SJCRH30 (cell line): Measurements from ENCODE around the gene UST. TPM values are rescaled to one million over a fixed set of nuclear protein-coding genes. Genes with fewer than 3 reads are reported as not detected.
"Not testable (repeated sequence)": the region's sequence is repeated elsewhere in the genome, so short reads cannot be mapped to it uniquely, and the experiment has no call there.

Source experiments
- DNase-seq, 2 experiments: peaks; one replicate each; pipeline ENCODE4 v3.0.0-alpha.2; 2015 to 2020
- H3K27ac ChIP-seq: fragments of 250-450 bp; sonication (Bioruptor Pico); 2 replicates; pipeline ENCODE4 v1.5.1; 2020; ENCODE audit warnings: mild to moderate bottlenecking, moderate library complexity
- H3K27me3 ChIP-seq: fragments of 250-450 bp; sonication (Bioruptor Pico); 2 replicates; pipeline ENCODE4 v1.5.1; 2020; ENCODE audit warnings: mild to moderate bottlenecking, moderate library complexity
- H3K36me3 ChIP-seq: fragments of 250-450 bp; sonication (Bioruptor Pico); 2 replicates; pipeline ENCODE4 v1.5.1; 2020; ENCODE audit warnings: mild to moderate bottlenecking, moderate library complexity
- H3K4me1 ChIP-seq: fragments of 250-450 bp; sonication (Bioruptor Pico); 2 replicates; pipeline ENCODE4 v1.5.1; 2020; ENCODE audit warnings: mild to moderate bottlenecking, moderate library complexity
- H3K4me3 ChIP-seq: fragments of 250-450 bp; sonication (Bioruptor Pico); 2 replicates; pipeline ENCODE4 v1.5.1; 2020; ENCODE audit warnings: mild to moderate bottlenecking, moderate library complexity
- H3K9me3 ChIP-seq: fragments of 250-450 bp; sonication (Bioruptor Pico); replicated peaks from 2 replicates; pipeline ENCODE4 v1.5.1; 2020; ENCODE audit warnings: mild to moderate bottlenecking, moderate library complexity
- total RNA-seq: library from RNA; depleted of rRNA; stranded (reverse); fragments of >200 nt; shearing (Covaris generic); gene quantifications from 2 replicates; pipeline ENCODE4 v1.2.3, GENCODE V29; 2014

Gene UST
- total RNA-seq, 1 experiment from 2014 or later, result 28.9 TPM

DNA sequence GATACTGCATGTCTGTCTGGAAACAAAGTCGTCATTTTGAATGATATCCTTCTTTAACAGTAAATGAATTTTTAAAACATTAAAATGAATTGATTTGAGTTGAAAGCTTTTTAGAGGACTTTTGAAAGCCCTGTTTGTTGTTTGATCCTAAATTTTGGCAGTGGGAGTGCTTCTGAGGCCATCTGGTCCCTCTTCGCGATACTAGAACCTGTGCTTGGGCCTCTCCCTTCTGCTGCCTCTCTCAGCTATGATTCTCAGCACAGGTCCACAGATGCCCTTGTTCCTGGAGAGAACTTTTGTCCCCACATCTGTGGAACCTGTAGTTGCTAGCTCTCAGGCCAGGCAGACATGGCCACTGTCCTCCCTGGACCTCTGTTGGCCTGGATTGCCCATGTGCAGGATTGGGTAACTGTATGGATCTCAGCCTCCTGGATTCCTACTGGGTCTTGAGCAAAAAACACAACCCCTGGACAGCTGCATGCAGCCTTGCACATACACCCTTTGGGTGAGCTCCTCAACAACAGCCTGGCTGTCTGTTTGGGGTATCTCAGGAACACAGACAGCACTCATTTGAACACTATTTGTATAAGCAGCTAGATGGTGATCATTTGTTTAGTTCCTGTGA, 21.9 kb downstream of the UST start:
- H3K27me3 ChIP-seq, result no peaks in the 10 kb centered on the region
- H3K36me3 ChIP-seq, result no peaks in the 10 kb centered on the region
- DNase-seq, result no peak
- no peaks in the 10 kb centered on the region for H3K9me3 ChIP-seq
- H3K4me1 ChIP-seq, result no peaks in the 10 kb centered on the region; the same call in 1 of the 2 replicates
- H3K27ac ChIP-seq, result no peak overlapping the region
- no peak overlapping the region for H3K4me3 ChIP-seq

DNA sequence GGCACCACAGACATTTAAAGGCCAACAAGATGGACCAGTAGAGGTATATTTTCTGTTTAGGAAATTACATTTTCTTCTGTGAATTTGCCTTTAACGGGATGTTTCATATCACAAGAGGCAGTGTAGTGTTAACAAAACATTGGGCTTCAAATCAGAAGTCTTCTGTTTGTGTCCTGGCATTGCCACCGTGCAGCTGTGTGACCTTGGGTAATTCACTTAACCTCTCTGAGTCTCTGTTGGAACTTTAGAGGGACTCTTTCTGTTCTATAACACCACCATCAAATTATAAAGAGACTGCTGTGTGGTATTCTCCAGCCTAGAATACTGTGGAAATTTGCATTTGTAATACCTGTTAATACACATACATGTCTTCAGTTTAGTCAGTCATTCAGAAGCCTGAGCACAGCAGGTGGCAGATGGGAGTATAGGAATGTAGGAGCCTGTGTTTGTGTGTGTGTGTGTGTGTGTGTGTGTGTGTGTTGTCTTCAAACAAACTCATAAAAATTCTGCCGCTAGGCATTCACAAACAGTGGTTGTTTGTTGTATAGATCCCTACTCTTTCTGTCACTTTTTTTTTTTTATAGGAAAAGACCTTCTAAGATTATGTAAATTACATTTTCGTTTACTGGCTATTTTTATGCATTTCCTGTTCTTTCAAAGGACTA, 22.6 kb downstream of the UST start:
- H3K4me3 ChIP-seq, result no peak overlapping the region
- no peak for DNase-seq
- H3K27ac ChIP-seq, result no peak overlapping the region
- no peaks in the 10 kb centered on the region; the same call in 1 of the 2 replicates for H3K4me1 ChIP-seq
- no peaks in the 10 kb centered on the region for H3K9me3 ChIP-seq
- H3K27me3 ChIP-seq, result no peaks in the 10 kb centered on the region
- no peaks in the 10 kb centered on the region for H3K36me3 ChIP-seq

DNA sequence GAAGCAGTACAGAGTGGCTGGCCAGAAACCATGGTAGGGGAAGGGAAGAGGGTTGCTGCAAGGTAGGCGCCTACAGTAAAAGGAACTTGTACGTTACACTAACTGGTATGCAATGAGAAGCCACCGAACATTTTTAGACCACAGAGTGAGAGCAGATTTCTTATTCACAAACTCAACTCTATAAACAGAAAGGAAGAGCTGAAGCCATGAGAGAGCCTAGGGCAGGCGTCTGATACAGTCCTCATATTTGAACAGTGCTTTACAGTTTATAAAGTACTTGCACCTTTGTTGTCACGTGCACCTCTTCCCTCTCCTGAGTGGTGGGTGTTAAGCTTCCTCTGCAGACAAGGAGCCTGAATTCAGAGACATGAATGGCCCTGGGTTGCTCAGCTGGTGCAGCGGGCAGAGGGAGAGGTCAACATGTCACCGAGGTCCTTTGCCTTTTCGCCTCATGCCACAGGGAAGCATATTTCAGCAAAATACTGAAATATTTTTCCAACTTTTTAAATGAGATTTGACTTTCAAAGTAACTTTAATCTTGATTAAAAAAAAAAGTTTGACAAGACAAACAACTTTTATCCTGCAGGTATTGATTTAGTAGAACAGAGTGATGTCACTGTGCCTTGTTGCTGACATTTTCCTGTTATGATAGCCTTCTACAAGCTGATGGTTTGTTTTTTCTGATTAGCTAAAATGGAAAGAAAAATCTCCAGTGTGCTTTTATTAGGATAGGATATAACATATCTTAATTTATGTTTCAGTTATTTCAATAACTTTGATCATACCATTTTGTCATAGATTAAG, 23.8 kb downstream of the UST start:
- H3K27ac ChIP-seq, result no peak overlapping the region
- H3K4me1 ChIP-seq, result no peaks in the 10 kb centered on the region; the same call in 1 of the 2 replicates
- DNase-seq, result no peak
- no peaks in the 10 kb centered on the region for H3K27me3 ChIP-seq
- H3K9me3 ChIP-seq, result no peaks in the 10 kb centered on the region
- no peak overlapping the region for H3K4me3 ChIP-seq
- H3K36me3 ChIP-seq, result no peaks in the 10 kb centered on the region

DNA sequence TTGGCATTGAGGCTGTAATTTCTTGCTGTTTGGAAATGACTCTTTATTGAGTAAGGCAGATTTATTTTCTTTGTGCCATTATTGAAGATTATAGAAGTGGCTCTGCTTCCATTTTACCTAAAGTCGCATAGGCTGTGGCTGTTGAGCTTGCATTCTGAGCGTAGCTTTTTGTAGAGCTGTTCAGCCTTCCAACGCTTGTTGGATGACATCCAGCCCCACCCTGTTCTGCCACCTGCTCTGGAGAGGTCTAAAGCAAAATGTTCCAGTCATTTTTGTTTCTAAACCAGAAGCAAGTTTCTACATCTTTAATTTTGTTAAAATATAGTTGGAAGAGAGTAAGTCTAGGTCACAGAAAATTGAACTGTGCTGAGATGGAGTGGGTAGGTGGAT, 24.4 kb downstream of the UST start:
- no peak overlapping the region for H3K27ac ChIP-seq
- no peaks in the 10 kb centered on the region for H3K27me3 ChIP-seq
- DNase-seq, result no peak
- H3K36me3 ChIP-seq, result no peaks in the 10 kb centered on the region
- H3K4me1 ChIP-seq, result no peaks in the 10 kb centered on the region; the same call in 1 of the 2 replicates
- no peaks in the 10 kb centered on the region for H3K9me3 ChIP-seq
- no peak overlapping the region for H3K4me3 ChIP-seq

DNA sequence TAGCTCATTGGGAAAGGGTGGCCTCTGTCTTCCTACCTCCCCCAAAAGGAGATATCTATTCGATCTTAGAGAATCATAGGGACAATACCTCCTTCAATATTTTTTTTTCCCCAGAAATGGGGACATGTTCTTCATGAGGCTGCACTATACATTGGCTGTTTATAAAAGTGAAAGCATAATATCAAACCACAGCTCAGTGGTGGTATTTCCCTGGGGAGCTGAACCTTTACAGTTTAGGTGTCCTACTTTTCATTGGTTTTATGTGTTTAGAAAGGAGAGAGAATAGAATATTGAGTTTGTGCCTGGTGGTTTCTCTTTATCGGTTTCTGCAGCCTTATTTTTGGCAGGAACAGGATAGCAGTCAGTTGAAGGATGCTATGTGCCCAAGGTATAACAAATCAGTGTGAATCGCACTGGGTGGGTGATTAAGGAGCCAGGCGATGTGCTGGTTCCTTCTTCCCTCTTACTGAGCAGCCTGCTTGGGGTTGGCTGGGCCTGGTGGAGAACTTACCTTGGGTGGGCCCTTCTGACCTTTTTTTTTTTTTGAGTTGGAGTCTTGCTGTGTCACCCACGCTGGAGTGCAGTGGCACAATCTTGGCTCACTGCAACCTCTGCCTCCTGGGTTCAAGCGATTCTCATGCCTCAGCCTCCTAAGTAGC, 25.2 kb downstream of the UST start:
- H3K27me3 ChIP-seq, result no peaks in the 10 kb centered on the region
- no peaks in the 10 kb centered on the region for H3K9me3 ChIP-seq
- no peak overlapping the region for H3K27ac ChIP-seq

DNA sequence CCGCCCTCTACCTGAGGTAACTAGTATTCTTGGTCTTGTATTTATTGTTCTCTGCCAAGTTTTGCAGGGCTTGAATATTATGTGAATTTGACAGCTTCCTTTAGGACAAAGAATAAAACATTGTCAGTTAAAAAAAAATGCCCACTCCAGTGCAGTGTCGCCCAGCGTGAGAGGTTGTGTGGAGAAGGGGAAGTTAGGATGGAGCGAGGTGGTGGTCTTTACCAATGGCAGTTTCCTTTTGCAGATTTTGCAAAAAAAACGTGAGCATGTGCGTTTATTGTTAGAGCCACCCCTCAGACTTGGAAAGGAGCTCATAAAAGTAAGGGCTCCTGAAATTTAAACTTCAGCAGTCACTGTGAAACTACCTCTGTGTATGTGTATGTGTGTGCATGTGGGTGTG, 28.3 kb downstream of the UST start:
- no peaks in the 10 kb centered on the region for H3K9me3 ChIP-seq

More for the DNA sequence above, 25.2 kb downstream of the UST start:
- Histone ChIP-seq H3K36me3 (no peaks in the 10 kb centered on the region), H3K4me1 (no peaks in the 10 kb centered on the region), H3K4me3 (no peak overlapping the region)
- no peak for DNase-seq

DNA sequence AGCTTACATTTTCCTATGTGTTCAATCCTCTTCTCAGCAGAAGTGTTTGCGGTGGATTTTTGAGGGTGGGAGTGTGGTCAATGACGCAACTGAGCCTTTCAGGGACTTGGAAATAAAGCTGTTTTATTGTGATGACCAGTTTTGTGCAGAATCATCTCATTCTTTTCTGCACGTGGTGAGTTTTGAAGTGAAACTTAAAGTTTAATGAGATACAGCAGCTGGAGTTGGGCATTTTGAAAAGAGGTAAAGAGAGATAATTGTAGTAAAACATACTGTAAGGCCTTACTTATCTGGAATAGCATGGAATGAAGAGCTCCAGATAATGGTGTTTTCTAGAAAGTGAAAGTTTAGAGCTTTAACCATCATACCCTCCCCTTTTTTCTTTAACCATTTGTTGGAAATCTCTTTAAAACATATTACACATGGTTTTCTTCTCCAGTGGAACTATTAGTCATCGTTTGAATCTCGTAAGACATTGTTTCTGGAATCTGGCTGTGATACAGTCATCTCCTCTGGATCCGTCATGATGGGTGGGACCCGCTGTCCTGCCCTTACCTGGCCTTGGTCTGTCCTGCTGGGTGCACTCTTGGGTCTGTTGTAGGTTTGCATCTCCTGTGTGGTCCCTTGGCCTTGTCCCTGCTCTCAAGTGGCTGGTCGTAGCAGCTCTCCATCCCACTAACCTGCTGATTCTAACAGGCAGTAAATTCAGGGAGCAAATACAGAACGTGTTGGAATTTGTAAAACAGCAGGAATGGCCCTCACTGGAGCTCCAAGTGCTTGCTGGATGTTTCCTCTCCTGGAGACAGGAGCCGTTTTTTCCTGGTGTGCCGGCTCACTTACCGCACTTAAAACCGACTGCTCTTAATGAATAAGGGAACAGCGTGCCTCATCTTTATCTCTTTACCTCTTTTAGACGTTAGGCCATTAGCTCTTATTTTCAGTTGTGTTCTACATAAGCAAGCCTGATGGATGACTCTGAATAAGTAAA, 29.8 kb downstream of the UST start:
- DNase-seq, result no peak
- no peak overlapping the region for H3K27ac ChIP-seq
- H3K4me1 ChIP-seq, result no peaks in the 10 kb centered on the region
- no peaks in the 10 kb centered on the region for H3K27me3 ChIP-seq
- no peaks in the 10 kb centered on the region for H3K36me3 ChIP-seq
- no peak overlapping the region for H3K4me3 ChIP-seq
- no peaks in the 10 kb centered on the region for H3K9me3 ChIP-seq

More for the DNA sequence above, 28.3 kb downstream of the UST start:
- Histone ChIP-seq H3K27me3 (no peaks in the 10 kb centered on the region), H3K36me3 (no peaks in the 10 kb centered on the region), H3K4me3 (no peak overlapping the region), H3K4me1 (no peaks in the 10 kb centered on the region), H3K27ac (no peak overlapping the region)
- DNase-seq, result no peak

DNA sequence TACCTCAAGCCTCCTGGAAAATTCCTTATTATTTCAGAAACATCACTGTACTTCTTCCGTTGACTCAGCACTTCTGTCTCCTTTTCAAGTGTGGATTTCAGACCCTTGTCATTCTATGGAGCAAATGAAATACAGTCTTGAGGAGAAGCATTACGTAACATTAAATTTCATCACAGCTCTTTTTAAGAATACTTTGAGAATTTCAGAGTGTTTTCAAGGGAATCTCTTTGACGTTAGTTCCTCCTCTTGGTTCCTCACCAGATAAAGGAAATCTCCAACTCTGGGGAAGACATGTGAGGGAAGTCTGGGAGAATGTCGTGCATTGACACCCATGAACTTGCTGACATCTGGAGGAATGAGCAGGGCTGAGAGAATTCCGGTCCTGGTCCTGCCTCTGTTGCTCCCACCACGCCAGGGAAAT, 32.3 kb downstream of the UST start:
- H3K27me3 ChIP-seq, result no peaks in the 10 kb centered on the region
- no peaks in the 10 kb centered on the region; the same call in 1 of the 2 replicates for H3K36me3 ChIP-seq
- H3K9me3 ChIP-seq, result no peaks in the 10 kb centered on the region
- no peak overlapping the region for H3K27ac ChIP-seq
- no peak for DNase-seq
- no peaks in the 10 kb centered on the region for H3K4me1 ChIP-seq
- H3K4me3 ChIP-seq, result no peak overlapping the region

DNA sequence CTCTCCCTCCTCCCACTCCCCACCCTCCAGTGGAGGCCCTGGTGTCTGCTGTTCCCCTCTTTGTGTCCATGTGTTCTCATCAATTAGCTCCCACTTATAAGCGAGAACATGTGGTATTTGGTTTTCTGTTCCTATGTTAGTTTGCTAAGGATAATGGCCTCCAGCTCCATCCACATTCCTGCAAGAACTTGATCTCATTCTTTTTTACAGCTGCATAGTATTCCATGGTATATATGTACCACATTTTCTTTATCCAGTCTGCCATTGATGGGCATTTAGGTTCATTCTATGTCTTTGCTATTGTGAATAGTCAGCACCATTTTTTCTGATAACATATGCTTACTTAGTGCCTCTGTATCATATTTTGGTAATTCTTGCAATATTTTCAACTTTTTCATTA, 33.6 kb downstream of the UST start:
- not testable (repeated sequence) for H3K27me3 ChIP-seq, H3K27ac ChIP-seq, H3K4me3 ChIP-seq, H3K9me3 ChIP-seq, DNase-seq, H3K36me3 ChIP-seq, H3K4me1 ChIP-seq

DNA sequence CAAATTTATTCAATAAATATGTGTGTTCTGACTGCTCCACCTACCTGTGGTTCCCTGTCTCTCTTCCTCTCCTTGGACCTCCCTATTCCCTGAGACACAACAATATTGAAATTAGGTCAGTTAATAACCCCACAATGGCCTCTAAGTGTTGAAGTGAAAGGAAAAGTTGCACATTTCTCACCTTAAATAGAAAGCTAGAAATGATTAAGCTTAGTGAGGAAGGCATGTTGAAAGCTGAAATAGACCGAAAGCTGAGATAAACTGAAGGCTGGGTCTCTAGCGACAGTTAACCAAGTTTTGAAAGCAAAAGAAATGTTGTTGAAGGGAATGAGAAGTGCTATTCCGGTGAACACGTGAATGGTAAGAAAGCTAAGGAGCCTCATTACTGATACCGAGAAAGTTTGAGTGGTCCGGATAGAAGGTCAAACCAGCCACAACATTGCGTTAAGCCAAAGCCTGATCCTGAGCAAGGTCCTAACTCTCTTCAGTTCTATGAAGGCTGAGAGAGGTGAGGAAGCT, 34.1 kb downstream of the UST start:
- no peak for DNase-seq
- Histone ChIP-seq H3K9me3 (no peaks in the 10 kb centered on the region), H3K27me3 (no peaks in the 10 kb centered on the region), H3K36me3 (no peaks in the 10 kb centered on the region; the same call in 1 of the 2 replicates), H3K27ac (no peak overlapping the region), H3K4me3 (no peak overlapping the region), H3K4me1 (no peaks in the 10 kb centered on the region)

DNA sequence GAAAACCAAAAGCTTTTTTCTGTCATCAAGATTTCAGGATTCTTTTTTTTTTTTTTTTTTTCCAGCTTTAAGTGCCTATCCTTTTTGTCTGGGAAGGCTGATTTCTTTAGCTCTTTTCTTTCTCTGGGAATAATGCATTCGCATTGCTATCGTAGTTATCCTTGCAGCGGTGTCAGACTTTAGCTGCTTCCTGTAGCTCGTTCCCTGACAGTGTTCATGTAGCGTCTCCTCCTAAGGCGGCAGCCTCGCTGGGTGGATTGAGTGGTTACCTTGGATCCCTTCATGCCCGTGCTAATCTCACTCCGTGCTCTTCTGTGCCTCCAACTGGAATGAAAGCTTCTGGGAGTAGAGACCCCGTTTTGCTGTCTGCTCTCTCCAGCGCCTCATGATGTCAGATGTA, 43.1 kb downstream of the UST start:
- Histone ChIP-seq H3K27ac (no peak overlapping the region), H3K27me3 (no peaks in the 10 kb centered on the region)
- DNase-seq, result no peak

DNA sequence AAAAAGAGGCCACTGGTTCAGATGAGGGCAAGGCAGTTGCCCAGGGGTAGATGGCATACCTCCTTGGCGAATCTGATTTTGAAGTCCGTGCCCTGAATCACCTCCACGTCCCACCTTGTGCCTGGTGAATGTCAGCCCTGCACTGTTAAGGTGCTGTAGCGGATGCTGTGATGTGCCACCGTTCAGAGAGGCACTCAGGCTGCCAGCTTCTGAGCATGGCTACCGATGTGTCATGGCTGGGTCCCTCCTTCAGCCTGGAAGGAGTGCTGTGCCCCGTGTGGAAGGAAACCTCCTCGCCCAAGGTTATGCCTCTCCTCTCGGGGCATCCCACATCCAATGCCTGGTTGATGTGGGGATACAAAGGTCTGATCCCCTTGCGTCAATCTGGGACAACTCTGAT, 43.6 kb downstream of the UST start:
- Histone ChIP-seq H3K4me1 (no peaks in the 10 kb centered on the region), H3K27me3 (no peaks in the 10 kb centered on the region), H3K36me3 (no peaks in the 10 kb centered on the region), H3K9me3 (no peaks in the 10 kb centered on the region), H3K27ac (no peak overlapping the region), H3K4me3 (no peak overlapping the region)
- DNase-seq, result no peak

More for the DNA sequence above, 43.1 kb downstream of the UST start:
- Histone ChIP-seq H3K4me1 (no peaks in the 10 kb centered on the region), H3K4me3 (no peak overlapping the region), H3K36me3 (no peaks in the 10 kb centered on the region), H3K9me3 (no peaks in the 10 kb centered on the region)

DNA sequence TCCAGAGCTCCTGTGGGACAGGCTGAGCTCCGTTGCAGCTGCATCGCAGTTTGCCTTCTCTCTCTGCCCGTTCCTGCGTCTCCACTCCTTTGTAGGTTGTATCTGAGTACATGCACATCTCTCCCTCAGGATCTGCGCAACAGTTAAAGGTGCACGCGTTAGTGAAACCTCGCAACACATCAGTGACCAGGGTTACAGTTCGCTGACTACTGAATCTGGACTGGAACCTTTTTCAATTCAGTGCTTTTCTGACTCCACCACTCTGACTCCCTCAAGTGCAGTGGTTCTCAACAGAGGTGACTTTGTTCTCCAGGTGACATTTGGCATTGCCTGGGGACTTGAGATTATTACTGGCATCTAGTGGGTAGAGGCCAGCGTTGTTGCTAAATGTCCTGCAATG, 44.0 kb downstream of the UST start:
- no peak for DNase-seq
- Histone ChIP-seq H3K27me3 (no peaks in the 10 kb centered on the region), H3K9me3 (no peaks in the 10 kb centered on the region), H3K4me1 (no peaks in the 10 kb centered on the region), H3K4me3 (no peak overlapping the region), H3K36me3 (no peaks in the 10 kb centered on the region), H3K27ac (no peak overlapping the region)

DNA sequence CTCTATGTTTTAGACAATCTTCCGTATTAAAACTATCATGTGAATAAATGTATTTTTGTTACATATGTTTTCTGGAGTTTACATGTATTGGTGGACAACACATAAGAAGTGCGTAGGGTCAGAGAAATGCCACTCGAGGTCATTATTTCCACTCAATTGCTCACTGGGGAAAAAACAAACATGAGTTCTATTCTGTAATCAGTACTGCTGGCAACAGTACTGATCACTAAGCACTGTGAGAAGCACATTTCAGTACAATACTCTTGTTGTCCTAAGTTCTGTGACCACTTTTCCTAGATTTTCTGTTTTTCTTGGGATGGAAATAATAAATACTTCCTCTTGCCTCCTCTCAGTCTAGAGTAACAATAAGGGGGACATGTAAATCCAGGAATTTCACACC, 44.5 kb downstream of the UST start:
- Histone ChIP-seq H3K36me3 (no peaks in the 10 kb centered on the region), H3K4me3 (no peak overlapping the region), H3K9me3 (no peaks in the 10 kb centered on the region), H3K27me3 (no peaks in the 10 kb centered on the region), H3K4me1 (no peaks in the 10 kb centered on the region), H3K27ac (no peak overlapping the region)
- no peak for DNase-seq
